MCF 10A (cell line): ENCODE results near the gene MLLT1. TPM values are rescaled to one million over a fixed set of nuclear protein-coding genes. Genes with fewer than 3 reads are reported as not detected.

Experiments used
- BruUV-seq: library from RNA; stranded (reverse); fragments of 400-500 nt; replicated peaks from 2 replicates; lab custom pipeline; 2021; lab: Mats Ljungman, UMichigan
- CTCF ChIA-PET: fragments of 300-600 bp; sonication (Branson Sonifier 250); formaldehyde crosslinking; extraction: SDS; loops from one replicate; lab custom pipeline; 2021; ENCODE audit warnings: antibody characterized with exemption, inconsistent platforms; lab: Yijun Ruan, JAX
- POLR2A ChIA-PET: fragments of 300-600, 350-650 bp; sonication (Branson Sonifier 250); formaldehyde crosslinking; extraction: SDS; loops from one replicate; lab custom pipeline; 2020; ENCODE audit warnings: antibody characterized with exemption, inconsistent platforms; lab: Yijun Ruan, JAX
- DNase-seq: peaks from one replicate; pipeline ENCODE4 v3.0.0-alpha.2; 2018; ENCODE audit not compliant: unreplicated experiment
- H3K27ac Mint-ChIP-seq: one replicate; pipeline ENCODE4 v1.8.0; 2022; ENCODE audit warnings: mild to moderate bottlenecking, low read depth, mixed read lengths; ENCODE audit not compliant: unreplicated experiment
- H3K27me3 Mint-ChIP-seq: one replicate; pipeline ENCODE4 v1.8.0; 2022; ENCODE audit warnings: mixed read lengths; ENCODE audit not compliant: insufficient read depth, unreplicated experiment
- H3K36me3 Mint-ChIP-seq: one replicate; pipeline ENCODE4 v1.8.0; 2022; ENCODE audit warnings: mild to moderate bottlenecking, moderate library complexity, mixed read lengths; ENCODE audit not compliant: insufficient read depth, unreplicated experiment
- H3K4me1 Mint-ChIP-seq: one replicate; pipeline ENCODE4 v1.8.0; 2022; ENCODE audit warnings: mixed read lengths; ENCODE audit not compliant: insufficient read depth, unreplicated experiment
- H3K4me3 Mint-ChIP-seq: one replicate; pipeline ENCODE4 v1.8.0; 2022; ENCODE audit warnings: mild to moderate bottlenecking, moderate library complexity, mixed read lengths; ENCODE audit not compliant: unreplicated experiment
- H3K9me3 Mint-ChIP-seq: one replicate; pipeline ENCODE4 v1.8.0; 2022; ENCODE audit warnings: mixed read lengths; ENCODE audit not compliant: unreplicated experiment
- intact Hi-C: fragments of 100-400 bp; cut with micrococcal nuclease; formaldehyde crosslinking; loops from 2 replicates; pipeline ENCODE4 v1.14.1; 2022
- total RNA-seq: library from RNA; stranded (reverse); gene quantifications from 2 replicates; pipeline ENCODE4 v1.2.3, GENCODE V29; 2022
- TF ChIP-seq, protein P1 (sequence below): fragments of 200-600 bp; IDR thresholded peaks from one replicate; pipeline ENCODE4 v1.8.0; 2022; ENCODE audit warnings: antibody characterized with exemption, mild to moderate bottlenecking; ENCODE audit not compliant: unreplicated experiment

MLLT1 gene
- total RNA-seq, 1 experiment from 2014 or later: 59.0 TPM

DNA sequence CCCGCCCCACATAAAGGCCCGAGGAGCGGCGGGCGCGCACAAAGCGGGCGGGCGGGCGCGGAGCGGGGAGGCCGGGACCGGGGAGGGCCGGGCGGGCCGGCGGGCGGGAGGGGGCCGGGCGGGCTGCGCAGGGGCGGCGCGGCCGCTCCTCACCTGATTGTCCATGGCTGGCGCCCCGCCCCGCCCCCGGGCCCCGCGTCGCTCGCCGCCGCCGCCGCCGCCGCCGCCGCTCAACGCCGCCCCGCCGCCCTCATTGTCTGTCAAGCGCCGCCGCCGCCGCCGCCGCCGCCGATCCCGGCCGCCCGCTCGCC is 200 bp downstream of the MLLT1 start:
- Mint-ChIP-seq H3K4me3 (peak overlapping the region; percentile 100), H3K27ac (peak overlapping the region; percentile 98), H3K4me1 (peaks cover 26% of the 10 kb centered on the region), H3K27me3 (no peaks in the 10 kb centered on the region), H3K9me3 (no peaks in the 10 kb centered on the region), H3K36me3 (peaks cover 17% of the 10 kb centered on the region)
- no TSS peak for BruUV-seq
- ChIA-PET POLR2A (interaction anchor here (0.5 to 1.1 kb wide), 4 partner anchors 41 to 1479 kb away, joined by 3 to 5 read pairs (median 3); partner anchors contain the start of gene CLPP), CTCF (no interaction called here)
- intact Hi-C loops: no loop called here
- TF ChIP-seq, protein P1, sequence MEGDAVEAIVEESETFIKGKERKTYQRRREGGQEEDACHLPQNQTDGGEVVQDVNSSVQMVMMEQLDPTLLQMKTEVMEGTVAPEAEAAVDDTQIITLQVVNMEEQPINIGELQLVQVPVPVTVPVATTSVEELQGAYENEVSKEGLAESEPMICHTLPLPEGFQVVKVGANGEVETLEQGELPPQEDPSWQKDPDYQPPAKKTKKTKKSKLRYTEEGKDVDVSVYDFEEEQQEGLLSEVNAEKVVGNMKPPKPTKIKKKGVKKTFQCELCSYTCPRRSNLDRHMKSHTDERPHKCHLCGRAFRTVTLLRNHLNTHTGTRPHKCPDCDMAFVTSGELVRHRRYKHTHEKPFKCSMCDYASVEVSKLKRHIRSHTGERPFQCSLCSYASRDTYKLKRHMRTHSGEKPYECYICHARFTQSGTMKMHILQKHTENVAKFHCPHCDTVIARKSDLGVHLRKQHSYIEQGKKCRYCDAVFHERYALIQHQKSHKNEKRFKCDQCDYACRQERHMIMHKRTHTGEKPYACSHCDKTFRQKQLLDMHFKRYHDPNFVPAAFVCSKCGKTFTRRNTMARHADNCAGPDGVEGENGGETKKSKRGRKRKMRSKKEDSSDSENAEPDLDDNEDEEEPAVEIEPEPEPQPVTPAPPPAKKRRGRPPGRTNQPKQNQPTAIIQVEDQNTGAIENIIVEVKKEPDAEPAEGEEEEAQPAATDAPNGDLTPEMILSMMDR: no peak
- no peak for DNase-seq

DNA sequence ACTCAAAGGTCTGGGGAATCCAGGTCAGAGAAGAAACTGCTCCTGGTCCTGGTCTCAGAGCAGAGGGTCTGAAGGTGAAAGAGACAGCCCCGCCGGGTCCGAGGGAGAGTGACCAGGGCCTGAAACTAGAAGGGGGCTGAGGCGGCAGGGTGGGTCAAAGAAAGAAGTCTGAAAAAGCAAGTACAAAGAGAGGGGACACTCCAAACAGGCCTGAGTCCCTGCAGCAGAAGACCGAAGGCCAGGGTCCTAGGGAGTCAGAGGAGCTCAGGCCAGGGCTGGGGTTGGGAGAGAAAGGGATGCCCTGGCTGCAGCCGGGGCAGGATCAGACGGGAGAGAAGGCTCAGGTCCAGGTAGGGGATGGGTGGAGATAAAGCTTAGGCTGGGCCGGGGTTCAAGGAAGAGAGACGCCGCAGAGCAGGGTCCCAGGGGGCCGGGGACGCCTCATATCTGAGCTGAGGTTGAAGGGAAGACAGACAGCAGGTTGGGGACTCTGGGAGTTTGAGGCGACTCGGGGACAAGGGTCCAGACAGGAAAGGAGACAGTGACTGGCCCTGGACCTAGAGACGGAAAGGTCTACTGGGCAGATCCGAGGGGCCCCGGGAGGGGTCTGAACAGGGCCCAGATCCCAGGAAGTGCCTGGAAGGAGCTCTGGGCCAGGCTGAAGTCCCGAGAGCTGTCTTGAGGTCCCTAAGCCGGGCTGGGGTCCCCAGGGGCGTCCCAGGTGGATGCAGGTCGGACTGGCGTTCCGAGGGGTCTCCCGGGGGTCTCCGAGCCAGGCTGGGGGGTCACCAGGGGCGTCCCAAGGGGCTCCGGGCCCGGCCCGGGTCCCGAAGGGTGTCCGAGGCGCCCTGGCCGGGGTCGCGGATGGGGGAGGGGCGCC is 795 bp downstream of the MLLT1 start:
- ChIA-PET CTCF (interaction anchor here (0.6 to 1.0 kb wide), 6 partner anchors 11 to 160 kb away, joined by 3 to 6 read pairs (median 4); no protein-coding TSS in a partner anchor), POLR2A (interaction anchor here (0.5 to 1.1 kb wide), 4 partner anchors 40 to 1478 kb away, joined by 3 to 5 read pairs (median 3); partner anchors contain the start of gene CLPP)
- Mint-ChIP-seq H3K27me3 (no peaks in the 10 kb centered on the region), H3K4me3 (peak overlapping the region; percentile 100), H3K36me3 (peaks cover 20% of the 10 kb centered on the region), H3K27ac (peak overlapping the region; percentile 98), H3K4me1 (peaks cover 32% of the 10 kb centered on the region), H3K9me3 (no peaks in the 10 kb centered on the region)
- TF ChIP-seq, protein P1: no peak
- no peak for DNase-seq
- intact Hi-C loops: no loop called here
- BruUV-seq: no TSS peak

DNA sequence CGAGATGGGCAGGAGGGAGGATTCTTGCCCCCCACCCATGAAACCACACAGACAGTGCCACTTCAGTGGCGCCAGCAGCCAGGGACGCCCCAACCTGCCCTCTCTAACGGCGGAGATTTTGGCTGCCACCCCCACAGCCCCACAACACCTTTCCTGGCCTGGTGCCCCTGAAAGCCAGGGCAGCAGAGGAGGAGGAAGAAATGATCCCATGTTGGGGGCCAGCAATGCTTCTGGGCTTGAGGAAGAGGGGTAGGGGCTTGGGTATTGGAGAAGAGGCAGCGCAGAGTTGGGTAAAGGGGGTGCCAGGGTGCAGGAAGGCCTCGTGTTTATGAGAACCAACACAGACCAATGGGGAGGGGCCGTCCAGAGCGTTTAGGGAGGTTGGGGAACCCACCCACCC is 1.7 kb downstream of the MLLT1 start:
- Mint-ChIP-seq H3K36me3 (peaks cover 27% of the 10 kb centered on the region), H3K9me3 (no peaks in the 10 kb centered on the region), H3K27me3 (no peaks in the 10 kb centered on the region), H3K27ac (peak overlapping the region; percentile 98), H3K4me3 (peak overlapping the region; percentile 100), H3K4me1 (peaks cover 42% of the 10 kb centered on the region)
- POLR2A ChIA-PET: no interaction called here
- no TSS peak for BruUV-seq
- DNase-seq: no peak
- TF ChIP-seq, protein P1: no peak
- intact Hi-C loops: no loop called here
- CTCF ChIA-PET: no interaction called here

DNA sequence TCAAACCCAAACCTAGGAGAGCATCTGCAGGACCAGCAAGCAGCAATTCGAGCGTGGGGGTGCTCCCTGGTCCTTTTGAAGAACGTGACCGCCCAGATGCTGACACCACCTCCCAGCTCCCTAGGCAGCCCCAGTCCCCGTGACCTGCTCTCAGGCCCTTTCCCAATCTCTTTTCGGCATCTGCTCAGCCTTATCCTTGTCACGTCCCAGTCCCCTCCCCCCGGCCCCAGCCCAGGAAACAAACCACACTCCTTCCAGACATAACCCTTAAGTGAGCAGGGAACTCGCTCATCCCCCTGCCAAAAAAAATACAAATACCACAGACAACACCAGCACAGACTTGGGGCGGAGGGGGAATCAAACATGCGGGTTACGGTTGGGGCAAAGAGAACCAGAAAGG is 3.3 kb downstream of the MLLT1 start:
- no peaks in the 10 kb centered on the region for H3K9me3 Mint-ChIP-seq
- peak; percentile 38 for DNase-seq
- H3K27ac Mint-ChIP-seq: peak overlapping the region; percentile 79
- POLR2A ChIA-PET: interaction anchor here (1.6 kb wide), 1 partner anchor 38 kb away, joined by 4 read pairs; no protein-coding TSS in a partner anchor
- CTCF ChIA-PET: interaction anchor here (1.1 to 1.8 kb wide), 2 partner anchors 10 to 58 kb away, joined by 3 to 7 read pairs; no protein-coding TSS in a partner anchor
- H3K27me3 Mint-ChIP-seq: no peaks in the 10 kb centered on the region
- H3K4me1 Mint-ChIP-seq: peaks cover 54% of the 10 kb centered on the region
- no TSS peak for BruUV-seq
- TF ChIP-seq, protein P1: no peak
- H3K4me3 Mint-ChIP-seq: no peak overlapping the region
- H3K36me3 Mint-ChIP-seq: peaks cover 27% of the 10 kb centered on the region
- intact Hi-C loops: no loop called here
